Tongue (tissue), 2 donors: Measurements from ENCODE around the gene COL27A1. TPM values are rescaled to one million over a fixed set of nuclear protein-coding genes. Genes with fewer than 3 reads are reported as not detected.

Source experiments
- DNase-seq: peaks from one replicate; pipeline ENCODE4 v3.0.0-alpha.2; 2015
- total RNA-seq: library from RNA; depleted of rRNA; stranded (reverse); fragments of >200 nt; gene quantifications from one replicate; pipeline ENCODE4 v1.2.3, GENCODE V29; 2014

The COL27A1 gene
- total RNA-seq, 1 donor from 2014 or later, result 21.6 TPM

DNA sequence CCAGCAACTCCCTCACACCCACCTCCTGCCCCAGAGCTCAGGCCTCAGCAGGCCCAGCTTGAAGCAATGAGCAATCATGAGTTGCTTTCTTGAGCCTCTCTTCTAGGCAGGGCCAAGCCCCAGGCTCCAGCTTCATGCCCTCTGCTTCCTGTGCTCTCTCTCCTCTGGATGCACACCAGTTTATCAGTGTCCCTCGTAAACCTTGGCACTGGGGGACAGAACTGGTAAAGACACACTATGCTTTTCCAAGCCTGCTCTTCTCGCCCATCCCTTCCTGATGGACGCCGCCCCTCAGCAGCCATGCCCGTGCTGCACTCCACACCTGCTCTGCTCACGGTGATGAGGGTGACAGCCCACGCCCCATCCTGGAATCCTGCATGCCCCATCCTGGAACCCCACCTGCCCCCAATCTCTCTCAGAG is 118.1 kb downstream of the COL27A1 start:
- DNase-seq, result no peak

DNA sequence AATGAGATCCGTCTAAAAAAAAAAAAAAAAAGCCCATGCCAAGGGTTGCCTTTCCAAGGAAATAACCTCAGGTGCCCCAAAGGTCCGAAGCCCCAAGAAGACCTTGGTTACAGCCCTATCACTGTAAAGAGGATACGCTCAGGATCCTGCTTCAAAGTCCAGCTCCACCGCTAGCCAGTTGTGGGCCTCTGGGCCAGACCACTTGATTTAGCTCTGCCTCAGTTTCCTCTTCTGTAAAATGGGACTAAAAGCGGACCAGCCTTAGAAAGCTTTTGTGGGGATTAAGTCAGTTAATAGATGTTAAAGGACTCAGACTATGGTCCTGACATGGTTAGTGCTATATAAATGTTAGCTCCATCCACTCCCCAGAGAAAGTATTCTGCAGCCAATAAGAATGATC is 118.9 kb downstream of the COL27A1 start:
- DNase-seq, result no peak

DNA sequence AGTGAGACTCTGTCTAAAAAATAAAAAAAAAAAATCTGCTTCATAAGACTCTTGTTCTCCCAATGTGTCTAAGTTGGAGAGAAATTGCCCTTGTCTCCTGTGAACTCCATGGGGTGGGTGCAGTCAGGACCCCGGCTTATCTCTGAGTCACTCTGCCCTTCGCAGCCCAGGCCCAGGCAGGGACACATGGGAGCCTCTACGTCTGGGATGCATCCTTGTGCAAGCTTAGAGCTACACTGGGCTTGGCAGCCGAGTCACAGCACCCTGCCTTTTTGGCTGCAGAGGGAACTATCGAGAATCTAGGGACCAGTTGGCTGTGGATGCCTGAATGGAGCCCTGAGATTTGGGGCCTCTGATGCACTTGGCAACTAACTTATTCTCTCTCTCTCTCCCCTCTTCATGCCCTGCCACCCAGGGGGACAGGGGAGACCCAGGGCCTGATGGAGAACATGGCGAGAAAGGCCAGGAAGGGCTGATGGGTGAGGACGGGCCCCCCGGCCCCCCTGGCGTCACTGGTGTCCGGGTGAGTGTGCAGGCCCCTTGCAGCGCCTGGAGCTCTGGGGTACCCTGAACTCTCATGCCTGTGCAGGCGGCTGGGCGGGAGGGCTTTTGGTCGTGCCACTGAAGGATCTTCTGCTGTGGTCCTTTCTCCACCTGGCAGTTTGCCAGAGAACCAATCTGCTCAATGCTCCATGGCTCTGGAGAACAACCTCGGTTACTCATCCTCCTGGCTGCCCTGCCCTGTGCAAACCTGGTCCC is 120.1 kb downstream of the COL27A1 start:
- DNase-seq, result no peak

DNA sequence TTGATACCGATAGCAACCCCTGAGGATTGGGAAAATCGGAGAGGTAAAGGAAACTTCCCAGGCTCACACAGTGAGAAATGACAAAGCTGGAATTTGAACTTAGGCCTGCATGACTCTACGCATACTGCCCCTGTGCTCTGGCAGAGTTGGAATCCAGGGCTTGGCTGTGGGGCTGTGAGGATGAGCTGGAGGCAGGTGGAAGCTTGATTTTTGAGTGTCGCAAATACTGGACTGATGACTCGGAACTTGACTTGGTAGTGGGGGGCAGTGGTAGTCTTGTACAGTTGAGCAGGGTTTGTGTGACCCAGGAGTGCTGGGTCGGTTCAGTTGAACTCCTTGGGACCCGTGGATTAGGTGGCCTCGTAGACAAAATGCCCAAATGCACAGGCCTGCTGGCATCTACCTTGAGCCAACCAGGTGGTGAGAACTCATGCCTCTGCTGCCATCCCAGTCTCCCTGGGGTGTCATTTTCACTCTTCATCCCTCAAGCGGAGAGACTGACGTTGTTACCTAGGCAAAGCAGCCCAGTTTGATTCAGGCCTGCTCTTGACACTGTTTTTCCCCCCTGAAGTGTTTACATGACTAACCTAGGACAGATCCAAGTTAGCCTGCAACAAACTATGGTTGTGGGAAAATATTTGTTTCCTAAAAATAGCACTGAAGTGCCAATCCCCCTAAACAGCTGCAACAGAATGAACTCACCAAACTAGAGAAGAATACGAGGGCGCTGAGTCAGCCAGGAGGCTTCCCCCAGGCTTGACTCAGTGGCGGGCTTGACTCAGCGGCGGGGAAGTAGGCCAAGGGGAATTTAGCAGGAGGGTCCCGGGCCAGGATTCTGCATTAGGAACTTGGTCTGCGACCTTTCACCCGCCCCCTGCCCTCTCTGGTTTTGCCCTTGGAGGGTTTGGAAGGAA is 121.8 kb downstream of the COL27A1 start:
- peak; percentile 86 for DNase-seq

DNA sequence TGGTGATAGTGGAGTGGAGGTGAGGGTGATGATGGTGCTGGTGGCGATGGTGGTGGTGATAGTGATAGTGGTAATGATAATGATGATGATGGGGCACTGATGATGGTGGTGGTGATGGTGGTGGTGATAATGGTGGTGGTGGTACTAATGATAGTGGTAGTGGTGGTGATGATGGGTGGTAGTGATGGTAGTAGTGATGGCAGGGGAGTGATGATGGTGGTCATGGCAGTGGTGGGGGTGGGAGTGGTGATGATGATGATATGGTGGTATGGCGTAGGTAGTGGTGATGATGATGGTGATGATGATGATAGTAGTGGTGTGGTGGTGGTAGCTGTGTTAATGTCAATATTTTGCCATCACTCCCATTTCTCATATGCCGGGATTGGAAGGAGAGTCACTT is 123.0 kb downstream of the COL27A1 start:
- DNase-seq, result no peak

DNA sequence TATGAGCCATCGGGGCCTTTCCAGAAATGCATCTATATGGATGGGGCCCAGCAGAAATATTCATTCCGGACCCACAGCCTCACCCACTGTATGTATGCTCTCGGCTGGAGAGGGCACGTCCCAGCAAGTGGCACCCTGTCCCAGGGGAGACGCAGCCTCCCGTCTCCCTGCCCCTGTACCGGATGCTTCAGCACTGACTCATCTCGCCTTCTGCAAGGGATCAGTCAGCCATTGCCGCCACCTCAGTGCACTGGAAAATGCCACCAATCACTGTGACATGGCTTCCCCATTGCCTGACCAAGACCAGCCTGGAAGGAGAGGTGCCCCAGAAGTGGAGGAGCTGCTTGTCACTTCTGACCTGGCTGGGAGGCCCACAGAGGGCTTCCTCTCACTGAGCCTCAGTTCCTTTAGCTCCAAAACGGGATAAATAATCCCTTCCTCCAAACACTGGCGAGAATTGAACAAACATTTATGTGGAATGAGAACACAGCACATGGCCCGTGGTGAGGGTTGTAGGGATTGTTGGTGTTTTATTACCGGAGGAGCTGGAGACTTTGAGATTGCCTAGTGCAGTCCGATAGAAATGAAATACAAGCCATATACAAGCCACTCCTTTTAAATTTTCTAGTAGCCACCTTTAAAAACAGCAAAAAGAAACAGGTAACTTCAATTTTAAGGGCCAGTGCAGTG is 123.7 kb downstream of the COL27A1 start:
- no peak for DNase-seq

DNA sequence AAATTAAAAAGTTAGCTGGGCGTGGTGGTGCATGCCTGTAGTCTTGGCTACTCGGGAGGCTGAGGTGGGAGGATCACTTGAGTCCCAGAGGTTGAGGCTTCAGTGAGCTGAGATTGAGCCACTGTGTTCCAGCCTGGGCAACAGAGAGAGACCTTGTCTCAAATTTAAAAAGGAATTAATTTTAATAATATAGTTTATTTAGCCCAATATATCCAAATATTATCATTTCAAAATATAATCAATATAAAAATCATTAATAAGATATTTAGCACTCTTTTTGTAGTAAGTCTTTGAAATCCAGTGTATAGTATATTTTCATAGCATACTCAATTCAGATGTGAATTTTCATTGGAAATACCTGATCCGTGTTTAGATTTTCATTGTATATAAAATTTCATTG is 124.4 kb downstream of the COL27A1 start:
- no peak for DNase-seq

DNA sequence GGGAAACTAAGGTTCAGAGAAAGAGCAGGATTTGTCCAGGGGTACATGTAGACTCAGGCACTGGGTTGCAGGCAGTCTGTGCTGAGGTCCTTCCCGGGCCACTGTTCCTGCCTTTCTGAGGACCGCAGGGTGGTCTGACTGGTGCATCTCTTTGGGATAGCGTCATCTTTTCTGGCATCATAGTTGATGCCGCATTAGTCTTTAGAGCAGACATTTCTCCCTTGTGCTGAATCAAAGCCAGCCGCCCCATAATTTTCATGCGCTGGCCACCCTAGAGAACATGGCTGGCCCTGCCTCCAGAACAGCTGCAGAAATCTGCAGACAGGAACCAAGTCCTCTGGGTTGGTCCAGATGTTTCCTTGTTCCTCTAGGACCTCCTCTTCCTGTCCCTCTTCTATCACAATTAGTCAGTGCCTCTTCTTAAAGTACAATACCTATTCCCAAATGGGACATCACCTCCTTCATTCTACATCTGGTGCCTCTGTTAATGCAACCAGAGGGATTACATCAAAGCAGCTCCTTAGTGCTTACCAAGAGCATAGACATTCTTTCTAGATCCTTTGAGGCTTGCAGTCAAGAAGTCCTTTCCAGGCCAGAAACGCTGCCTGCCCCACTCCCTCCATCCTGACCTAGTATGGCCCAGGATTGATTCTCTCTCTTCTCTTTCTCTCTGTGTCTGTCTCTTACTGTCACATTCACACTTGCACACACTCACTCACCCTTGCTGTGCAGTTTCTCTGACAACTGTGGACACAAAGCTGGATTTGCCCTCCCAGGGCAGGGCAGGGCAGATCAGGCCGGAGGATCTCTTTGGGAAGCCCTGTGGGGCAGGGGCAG is 125.5 kb downstream of the COL27A1 start:
- DNase-seq, result peak; percentile 94

DNA sequence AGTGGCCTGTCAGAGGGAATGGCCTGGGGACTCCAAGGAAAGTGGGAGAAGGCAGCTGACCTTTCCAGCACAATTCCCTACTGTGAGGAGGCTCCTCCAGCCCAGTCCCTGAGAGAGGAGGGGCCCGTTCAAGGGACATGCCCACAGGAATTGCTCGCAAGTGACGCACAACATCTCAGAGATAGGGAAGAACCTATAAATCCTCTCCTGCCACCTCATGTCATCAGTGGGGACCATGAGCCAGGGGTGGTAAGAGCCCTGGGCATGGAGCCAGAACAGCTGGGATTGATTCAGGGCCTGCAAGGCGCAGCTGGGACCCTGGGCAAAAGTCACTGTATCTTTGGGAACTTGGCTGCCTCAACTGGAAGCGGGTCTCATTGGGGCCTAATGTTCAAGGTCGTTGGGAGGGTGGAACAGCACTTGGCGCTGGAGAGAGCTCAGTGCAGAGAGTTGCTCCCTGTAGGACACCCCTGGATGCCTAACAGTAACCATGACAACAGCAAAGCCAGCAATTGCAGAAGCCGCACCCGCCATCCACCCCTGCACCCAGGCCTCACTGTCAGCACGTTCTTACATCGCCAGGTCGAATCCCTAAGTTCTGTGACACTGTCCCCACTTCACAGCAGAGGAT is 126.3 kb downstream of the COL27A1 start:
- DNase-seq, result peak; percentile 95

DNA sequence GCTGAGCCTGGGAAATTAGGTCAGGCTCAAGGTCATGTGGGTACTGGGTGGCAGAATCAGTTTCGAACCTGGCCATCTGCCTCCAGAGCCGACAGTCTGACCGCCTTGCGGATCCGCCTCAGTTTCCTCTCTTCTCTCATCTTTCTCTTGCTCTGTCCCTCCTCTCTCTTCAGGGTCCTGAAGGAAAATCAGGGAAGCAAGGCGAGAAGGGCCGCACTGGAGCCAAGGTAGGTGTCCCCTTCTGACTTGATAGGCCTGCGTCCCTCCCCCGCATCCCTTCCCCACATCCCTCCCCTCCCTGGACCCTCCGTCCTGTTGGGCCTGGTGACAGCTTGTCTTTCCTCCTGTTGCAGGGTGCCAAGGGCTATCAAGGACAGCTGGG is 126.8 kb downstream of the COL27A1 start:
- no peak for DNase-seq

DNA sequence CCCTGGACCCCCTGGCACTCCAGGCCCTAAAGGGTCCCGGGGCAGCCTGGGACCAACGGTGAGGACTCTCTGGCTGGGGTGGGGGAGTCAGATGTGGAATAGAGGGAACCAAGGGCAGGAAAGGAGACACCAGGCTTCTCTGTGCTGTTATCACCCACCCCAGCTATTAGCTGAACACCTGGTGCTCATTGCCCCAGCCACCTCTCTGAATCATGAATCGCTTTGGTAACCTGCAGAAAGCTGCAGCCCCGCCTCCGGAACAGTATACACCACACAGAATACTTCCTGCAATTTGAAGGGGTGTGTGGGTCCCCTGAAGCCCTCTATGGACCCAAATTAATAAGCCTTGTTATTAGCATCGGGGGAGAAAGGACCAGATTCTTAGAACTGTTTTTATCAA is 127.2 kb downstream of the COL27A1 start:
- DNase-seq, result no peak

DNA sequence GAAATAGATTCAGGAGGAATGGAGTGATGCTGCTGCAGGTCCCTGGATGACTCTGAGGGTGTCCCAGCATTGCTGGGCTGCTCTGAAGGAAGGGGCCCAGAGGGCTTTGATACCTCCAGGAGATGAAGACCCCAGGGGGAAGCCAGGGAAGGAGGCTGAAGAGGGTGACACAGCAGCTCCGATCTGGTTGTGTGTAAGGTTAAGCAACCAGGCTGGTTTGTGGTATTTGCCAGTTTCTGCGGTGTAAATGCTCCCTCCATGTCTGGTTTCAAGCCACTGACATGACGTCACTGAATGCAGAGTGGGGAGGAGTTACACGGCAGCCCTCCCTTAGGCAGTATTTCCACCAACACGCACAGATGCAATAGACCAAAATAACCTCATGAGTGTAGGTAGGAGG is 127.6 kb downstream of the COL27A1 start:
- DNase-seq, result peak; percentile 62

DNA sequence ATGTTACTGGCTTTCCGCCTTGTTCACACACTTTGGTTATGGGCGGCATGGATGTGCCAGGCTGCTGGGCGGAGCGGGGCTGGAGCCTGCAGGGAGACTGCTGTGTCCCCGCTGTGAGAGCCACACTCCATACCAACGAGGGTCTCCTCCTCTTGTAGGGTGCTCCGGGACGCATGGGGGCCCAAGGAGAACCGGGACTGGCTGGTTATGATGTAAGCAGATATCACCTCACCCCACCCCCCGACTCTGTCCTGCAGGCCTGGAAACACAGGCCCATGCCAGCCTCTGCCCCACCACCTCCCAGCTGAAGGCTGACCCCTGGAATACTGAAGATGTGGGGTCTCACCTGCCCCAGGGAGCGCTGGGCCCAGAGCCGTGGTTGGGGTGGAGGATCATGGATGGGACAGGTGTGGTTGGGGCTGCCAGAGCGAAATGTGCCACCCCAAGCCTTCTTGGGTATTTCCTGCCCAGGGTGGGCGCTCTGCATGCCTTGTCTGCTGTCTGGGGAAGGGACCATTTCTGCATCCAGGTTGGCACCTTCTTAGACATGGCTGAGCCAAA is 128.3 kb downstream of the COL27A1 start:
- peak; percentile 48 for DNase-seq

DNA sequence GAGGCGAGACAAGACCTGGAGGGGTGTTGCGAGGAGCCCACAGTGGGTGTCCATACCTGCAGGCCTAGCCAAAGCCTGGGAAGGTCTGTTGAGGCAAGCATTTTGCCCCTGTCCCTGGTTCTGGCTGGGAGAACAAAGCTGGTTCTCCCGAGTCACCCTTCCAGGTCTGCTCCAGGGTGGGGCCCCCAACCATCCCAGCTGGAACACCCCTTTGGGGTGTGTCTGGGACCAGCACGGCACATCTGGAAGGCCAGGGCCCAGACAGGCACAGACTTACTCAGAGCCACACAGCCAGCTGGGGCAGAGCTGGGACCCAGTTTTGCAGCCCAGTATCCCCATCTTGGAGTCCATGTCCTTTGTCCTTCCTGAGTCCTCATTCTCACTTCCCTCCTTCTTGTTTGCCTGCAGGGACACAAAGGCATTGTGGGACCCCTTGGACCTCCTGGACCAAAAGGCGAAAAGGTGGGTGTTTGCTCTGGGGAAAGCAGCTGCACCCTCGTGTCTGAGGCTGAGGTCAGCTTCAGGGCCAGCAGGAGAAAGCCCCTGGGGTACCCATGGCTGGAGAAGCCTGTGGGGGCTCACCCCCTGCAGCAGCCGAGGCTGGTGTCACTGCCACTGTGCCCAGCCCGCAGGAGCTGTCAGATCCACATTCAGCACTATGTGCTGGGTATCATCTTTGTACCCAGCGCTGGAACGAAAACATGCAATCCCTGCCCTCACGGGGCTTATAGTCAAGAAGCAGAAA is 129.2 kb downstream of the COL27A1 start:
- no peak for DNase-seq

DNA sequence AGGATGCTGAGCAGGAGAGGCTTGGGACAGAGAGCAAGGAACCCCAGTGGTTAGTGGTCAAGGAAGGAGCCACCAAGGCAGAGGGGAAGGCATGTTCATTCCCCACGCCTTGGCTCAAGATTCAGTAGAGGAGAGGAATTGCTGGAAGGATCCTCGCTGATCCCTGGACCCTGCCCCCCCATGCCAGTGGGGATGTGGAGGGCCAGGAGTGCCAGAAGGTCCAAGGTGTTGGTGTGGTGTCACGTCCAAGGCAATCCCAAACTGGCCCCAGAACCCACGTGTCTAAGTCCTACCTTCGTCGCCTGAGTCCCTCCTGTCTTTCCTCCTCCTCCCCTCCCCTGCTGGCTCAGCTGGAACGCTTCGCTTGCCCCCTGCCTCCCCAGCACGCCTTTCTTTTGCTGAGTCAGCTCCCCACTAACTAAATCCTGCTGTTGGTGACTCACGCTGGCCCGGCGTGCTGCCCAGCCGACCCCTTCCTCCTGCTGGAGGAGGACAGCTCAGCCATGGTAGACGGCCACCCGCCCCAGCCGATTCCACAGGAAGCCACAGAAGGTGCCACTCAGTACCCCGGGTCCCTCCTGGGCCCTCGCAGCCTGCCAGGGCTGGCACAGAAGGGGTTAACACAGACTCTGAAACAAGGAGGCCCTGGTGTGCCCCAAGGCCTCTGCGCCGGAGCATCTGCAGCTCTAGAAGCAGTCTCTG is 130.0 kb downstream of the COL27A1 start:
- peak; percentile 57 for DNase-seq

DNA sequence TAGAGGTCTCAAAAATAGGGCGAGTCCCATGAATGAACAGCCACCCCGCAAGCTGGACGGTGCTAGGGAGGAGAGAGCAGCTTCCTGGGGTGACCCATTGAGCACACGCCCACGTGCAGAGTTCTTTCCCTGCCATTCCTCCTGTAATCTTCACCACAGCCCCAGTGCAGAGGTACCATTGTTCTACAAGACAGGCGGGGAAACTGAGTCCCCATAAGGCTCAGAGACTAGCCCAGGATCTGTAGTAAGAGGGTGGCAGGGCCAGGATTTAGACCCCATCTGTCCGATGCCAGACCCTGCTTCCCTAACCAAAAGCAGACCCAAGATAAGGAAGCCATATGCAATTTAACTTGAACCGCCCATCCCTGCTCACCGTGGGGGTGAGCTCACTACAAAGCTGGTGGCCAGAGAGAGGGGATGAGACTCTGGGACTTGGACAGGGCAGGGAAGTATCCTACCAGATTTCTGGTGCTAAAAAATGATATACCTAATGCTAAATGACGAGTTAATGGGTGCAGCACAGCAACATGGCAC is 130.9 kb downstream of the COL27A1 start:
- no peak for DNase-seq

DNA sequence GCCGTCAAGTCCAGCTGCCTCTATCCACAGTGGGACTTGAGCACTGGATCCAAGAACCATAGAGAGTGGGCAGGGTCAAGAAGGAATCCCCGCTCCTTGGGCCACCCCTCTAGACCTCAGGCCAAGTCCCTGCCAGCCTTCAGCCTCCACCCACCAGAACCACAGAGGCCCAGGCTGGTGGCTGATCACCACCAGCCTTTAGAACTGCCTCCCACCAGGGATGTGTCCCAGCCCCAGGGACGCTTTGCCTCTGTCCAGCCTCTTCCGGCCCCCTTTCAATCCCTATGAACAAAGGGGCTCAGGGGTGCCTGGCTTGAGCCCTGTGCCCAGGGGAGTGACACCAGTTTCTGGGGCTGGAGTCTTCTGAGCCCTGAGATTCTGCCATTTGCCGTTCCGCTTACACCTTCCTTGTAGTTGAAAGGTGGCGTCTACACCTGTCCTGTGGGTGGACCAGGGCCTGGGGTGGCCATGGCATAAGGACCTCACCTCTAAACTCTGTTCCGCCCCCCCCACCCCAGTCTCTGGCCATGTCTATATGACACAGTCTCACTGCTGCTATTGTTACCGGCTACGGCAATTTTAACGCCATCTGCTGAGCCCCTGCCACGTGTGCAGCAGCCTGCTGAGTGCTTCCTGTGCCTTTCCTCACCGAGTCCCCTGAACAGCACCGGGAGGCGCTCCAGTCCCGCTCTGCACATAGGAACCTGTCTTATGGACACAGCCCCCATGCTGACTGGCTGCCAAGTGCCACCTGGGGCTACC is 131.8 kb downstream of the COL27A1 start:
- peak; percentile 65 for DNase-seq

DNA sequence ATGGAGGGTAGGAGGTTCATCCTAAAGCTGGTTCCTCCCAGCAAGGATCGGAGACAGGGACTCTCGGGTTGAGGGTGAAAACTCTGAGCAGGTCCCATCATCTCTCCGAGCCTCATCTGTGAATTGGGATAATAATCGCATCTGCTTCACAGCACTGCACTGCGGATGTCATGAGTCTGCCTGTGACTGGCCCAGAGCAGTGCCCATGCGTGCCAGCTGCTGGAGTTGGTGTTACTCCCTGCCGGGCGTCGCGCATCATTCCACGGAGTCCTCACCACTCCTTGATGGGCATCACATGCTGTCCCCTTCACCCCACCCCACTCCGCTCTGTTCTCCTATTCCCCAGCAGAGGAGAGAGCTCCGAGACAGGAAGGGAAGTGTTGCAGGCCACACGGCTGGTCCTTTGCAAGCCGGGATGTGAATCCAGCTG is 132.4 kb downstream of the COL27A1 start:
- peak; percentile 43 for DNase-seq
